ENCODE measurements around the gene NOX3.
A peak's percentile ranks its signal among the peaks of the same experiment; 100 is the strongest.
"Not testable (repeated sequence)": the region's sequence is repeated elsewhere in the genome, so short reads cannot be mapped to it uniquely, and the experiment has no call there.

Gene NOX3

GRCh38 chr6:155455766-155456165 is at the start of gene NOX3:
NOX3 (minus strand) TSS chr6:155455839; CDS start chr6:155455800, 39 bp downstream.
- no peak for DNase-seq (ENCODE audit: low read depth, low spot score)
- no peak within 1 kb of the TSS for H3K27ac ChIP-seq

- H3K27ac ChIP-seq, result no peak overlapping the region
- DNase-seq (ENCODE audit: low read depth, low spot score), result no peak
These were observed 49.4 kb upstream of the NOX3 start for GRCh38 chr6:155504848-155505607.

DNA sequence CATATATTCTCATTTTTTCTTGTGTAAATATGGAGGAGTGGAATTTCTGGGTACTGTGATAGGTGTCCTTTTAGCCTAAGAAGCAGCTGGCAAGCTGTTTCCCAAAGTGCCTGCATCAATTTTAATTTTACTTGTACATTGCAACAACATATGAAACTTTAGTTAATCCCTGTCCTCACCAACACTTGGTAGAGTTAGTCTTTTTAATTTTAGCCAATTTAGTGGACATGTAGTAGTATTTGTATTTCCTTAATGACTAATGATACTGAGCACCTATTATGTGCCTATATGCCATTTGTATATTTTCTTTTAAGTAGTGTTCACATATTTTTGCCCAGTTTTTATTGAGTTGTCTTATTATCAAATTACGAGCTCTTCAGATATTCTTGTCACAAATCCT is 46.8 kb upstream of the NOX3 start:
- DNase-seq (ENCODE audit: low read depth, low spot score), result no peak
- no peak overlapping the region for H3K27ac ChIP-seq

DNA sequence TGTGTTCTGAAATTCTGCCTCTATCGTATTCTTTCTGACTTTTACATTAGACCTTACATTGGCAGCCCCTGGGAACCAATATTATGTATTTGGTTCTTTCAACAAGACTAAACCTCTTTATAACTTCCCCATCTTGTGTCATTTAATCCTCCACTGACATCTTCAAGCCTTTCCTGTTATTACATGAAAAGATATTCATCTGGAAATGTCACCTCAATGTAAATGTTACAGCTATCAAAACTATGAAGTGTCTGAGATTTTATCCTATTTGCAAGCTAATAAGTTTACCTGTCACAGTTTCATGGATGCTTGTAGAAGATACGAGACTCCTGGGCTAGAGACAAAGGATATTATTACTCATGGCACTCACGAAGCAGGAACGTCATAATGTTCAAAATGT is 43.9 kb upstream of the NOX3 start:
- no peak for DNase-seq (ENCODE audit: low read depth, low spot score)
- no peak overlapping the region for H3K27ac ChIP-seq

DNA sequence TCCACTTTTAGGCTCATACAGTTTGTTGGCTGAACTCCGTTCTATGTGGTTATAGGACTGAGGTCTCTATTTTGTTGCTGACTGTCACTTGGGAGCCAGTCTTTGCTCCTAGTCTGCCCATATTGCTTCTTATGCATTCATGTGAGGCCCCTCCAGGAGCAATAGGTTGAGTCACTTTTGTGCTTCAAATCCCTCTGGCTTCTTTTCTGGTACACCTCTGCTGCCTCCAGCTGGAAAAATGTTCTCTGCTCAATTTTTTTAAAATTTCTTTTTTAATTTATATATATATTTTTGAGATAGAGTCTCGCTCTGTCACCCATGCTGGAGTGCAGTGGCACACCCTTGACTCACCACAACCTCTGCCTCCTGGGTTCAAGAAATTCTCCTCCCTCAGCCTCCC is 42.7 kb upstream of the NOX3 start:
- no peak overlapping the region for H3K27ac ChIP-seq
- DNase-seq (ENCODE audit: low read depth, low spot score), result no peak

DNA sequence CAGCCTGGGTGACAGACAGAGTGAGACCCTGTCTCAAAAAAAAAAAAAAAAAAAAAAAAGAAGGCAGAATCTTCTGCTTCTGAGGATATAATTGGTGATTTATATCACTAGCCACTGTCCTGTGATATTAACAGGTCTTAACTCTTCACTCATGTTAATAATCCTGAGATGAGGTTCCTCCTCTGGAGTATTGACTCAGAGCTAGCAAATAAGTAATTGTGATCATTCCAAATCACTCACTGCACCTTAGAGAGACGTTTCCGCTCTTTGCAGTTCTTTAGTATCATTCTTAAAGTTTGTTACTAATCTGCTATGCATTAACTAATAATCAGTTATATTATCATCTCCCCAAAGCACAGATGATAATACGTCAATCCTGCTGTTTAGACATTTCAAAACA is 41.6 kb upstream of the NOX3 start:
- no peak for DNase-seq (ENCODE audit: low read depth, low spot score)
- no peak overlapping the region for H3K27ac ChIP-seq

DNA sequence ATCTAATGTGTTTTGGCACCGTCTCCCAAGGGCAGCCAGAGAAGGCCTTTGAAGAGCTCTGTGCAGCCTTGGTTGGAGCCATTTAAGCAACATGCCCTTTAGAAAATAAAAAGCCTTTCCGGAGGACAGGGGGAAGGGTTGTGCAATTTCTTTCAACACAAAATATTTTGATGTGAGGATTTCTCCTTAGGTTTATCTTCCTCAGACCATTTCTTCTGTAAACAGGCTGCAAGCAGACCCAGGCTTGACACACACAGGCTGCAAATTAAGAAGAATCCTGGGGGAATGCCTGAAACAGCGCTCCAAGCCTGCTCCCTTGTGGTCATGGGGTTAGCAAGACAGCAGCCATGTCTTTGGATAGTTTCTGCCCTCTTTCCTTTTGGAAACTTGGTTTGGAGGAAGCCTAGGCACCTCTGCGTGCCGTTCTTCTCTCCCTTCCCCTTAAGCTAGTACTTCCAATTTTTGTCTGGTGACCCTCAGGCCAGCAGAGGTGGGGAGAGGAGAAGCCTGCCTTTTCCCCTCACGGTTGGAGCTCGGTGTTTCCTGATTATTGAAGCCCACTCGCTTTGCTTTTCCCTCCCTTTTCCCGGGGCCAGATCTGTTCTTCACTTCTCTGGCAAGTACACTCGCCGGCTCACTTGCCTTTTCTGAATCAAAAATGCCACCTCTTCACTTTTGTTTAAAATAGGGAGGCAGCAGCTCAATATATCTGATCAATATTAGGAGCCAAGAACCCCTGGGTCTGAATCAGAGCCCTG is 39.6 kb upstream of the NOX3 start:
- H3K27ac ChIP-seq, result no peak overlapping the region
- no peak for DNase-seq (ENCODE audit: low read depth, low spot score)

GRCh38 chr6:155493694-155494143 is 38.1 kb upstream of the NOX3 start:
- peak; percentile 95 for DNase-seq (ENCODE audit: low read depth, low spot score)
- H3K27ac ChIP-seq, result peak overlapping the region; percentile 75

DNA sequence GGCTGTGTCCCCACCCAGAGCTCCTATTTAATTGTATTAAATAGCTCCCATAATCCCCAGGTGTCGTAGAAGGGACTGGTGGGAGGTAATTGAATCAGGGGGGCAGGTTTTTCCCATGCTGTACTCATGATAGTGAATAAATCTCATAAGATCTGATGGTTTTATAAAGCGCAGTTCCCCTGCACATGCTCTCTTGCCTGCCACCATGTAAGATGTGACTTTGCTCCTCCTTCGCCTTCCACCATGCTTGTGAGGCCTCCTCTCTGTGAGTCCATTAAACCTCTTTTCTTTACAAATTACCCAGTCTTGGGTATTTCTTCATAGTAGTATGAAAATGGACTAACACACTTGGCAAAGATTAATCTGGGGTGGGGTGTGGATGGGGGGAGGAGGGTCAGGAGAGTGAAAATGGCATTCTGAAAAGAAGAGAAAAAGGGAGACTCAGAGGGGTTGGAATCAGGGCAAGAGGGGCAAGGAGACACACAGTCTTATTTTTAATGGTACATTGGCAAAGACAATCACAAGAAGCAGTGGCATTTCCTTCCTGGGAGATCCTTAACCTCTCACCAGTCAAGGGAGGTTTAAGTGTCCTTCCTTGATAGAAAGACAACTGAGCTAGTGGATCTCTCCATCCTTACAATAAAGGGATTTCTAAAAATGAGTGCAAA is 37.5 kb upstream of the NOX3 start:
- H3K27ac ChIP-seq, result peak overlapping the region; percentile 75

GRCh38 chr6:155492061-155492735 is 36.6 kb upstream of the NOX3 start:
- no peak for DNase-seq (ENCODE audit: low read depth, low spot score)
- H3K27ac ChIP-seq, result no peak overlapping the region

More for the DNA sequence above, 37.5 kb upstream of the NOX3 start:
- no peak for DNase-seq (ENCODE audit: low read depth, low spot score)

- DNase-seq (ENCODE audit: low read depth, low spot score), result no peak
- H3K27ac ChIP-seq, result no peak overlapping the region
These were observed 35.8 kb upstream of the NOX3 start for GRCh38 chr6:155491421-155491820.

DNA sequence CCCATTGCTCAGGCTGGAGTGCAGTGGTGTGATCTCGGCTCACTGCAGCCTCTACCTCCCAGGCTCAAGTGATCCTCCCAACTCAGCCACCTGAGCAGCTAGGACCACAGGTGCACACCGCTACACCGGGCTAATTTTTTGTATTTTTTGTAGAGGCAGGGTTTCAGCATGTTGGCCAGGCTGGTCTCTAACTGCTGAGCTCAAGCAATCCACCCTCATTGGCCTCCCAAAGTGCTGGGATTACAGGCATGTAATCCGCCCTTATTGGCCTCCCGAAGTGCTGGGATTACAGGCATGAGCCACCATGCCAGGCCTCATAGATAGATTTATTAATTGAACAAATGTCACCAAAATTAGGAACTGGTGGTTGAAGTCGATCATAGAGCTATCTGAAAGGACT is 32.6 kb upstream of the NOX3 start:
- not testable (repeated sequence) for DNase-seq (ENCODE audit: low read depth, low spot score); H3K27ac ChIP-seq

GRCh38 chr6:155487371-155488130 is 31.9 kb upstream of the NOX3 start:
- no peak for DNase-seq (ENCODE audit: low read depth, low spot score)
- no peak overlapping the region for H3K27ac ChIP-seq

- DNase-seq (ENCODE audit: low read depth, low spot score), result no peak
- H3K27ac ChIP-seq, result no peak overlapping the region
These were observed 31.2 kb upstream of the NOX3 start for GRCh38 chr6:155486721-155487294.

DNA sequence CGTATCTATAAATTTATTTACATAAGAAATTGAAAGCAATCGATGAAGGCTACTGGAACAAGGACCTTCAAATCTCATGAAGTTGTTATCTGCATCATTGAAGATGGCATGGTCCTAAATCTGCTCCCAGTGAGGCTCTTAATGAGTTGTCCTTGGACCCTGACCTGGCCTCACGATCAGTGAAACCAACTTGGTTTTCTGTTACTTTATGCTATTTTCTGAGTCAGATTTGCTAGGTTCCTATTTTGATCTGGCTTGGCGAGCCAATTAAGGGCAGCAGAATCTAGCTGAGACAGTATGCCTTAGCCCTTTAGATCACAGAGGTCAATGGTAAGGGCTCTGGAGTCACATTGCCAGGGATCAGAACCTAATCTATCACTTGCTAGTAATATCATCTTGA is 30.1 kb upstream of the NOX3 start:
- H3K27ac ChIP-seq, result no peak overlapping the region

DNA sequence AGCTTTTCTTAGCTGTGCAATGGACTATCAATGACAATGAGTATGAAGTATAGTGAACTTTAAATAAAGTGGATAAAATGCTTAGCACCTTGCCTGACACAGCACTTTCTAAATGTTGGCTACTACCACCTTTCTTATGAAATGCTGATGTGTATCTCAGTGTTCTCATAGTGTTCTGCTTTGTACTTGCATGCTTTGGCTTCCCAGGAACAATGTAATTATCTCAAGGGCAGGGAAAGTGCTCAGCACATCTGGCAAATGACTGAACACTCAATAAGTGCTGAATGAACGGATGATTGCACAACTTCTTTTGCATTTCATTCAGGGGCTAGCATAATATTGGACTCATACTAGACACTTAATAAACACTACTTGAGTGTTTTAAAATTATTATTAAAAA is 28.2 kb upstream of the NOX3 start:
- no peak overlapping the region for H3K27ac ChIP-seq
- peak; percentile 24 for DNase-seq (ENCODE audit: low read depth, low spot score)

More for the DNA sequence above, 30.1 kb upstream of the NOX3 start:
- DNase-seq (ENCODE audit: low read depth, low spot score), result no peak

DNA sequence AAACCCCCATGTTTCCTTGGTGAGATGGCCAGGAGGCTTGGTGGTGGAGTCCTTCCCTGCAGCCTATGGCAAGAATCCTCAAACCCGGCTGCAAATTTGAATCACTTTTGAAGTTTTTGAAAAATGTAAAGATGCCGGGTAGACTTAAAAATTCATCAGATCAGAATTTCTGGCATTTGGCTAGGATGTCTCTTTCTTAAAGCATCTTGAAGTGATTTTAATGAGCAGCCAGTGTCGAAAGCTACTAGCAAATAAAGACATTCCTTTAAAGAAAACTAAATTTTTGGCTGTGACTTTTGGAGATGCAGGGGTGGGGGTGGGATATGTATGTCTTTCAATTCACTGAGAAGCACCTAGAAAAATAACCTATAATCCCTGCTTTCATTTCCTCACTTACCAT is 25.6 kb upstream of the NOX3 start:
- no peak overlapping the region for H3K27ac ChIP-seq
- DNase-seq (ENCODE audit: low read depth, low spot score), result no peak

GRCh38 chr6:155473741-155474140 is 18.1 kb upstream of the NOX3 start:
- no peak for DNase-seq (ENCODE audit: low read depth, low spot score)

GRCh38 chr6:155472886-155473285 is 17.2 kb upstream of the NOX3 start:
- no peak for DNase-seq (ENCODE audit: low read depth, low spot score)
- no peak overlapping the region for H3K27ac ChIP-seq

More at GRCh38 chr6:155473741-155474140, 18.1 kb upstream of the NOX3 start:
- H3K27ac ChIP-seq, result no peak overlapping the region
